ENCODE data around the gene CD6. TPM values are rescaled to one million over a fixed set of nuclear protein-coding genes. Genes with fewer than 3 reads are reported as not detected.

The CD6 gene
- total and polyA plus RNA-seq, 8 donors = 0.23 to 2.3 (median 1.0) TPM

DNA sequence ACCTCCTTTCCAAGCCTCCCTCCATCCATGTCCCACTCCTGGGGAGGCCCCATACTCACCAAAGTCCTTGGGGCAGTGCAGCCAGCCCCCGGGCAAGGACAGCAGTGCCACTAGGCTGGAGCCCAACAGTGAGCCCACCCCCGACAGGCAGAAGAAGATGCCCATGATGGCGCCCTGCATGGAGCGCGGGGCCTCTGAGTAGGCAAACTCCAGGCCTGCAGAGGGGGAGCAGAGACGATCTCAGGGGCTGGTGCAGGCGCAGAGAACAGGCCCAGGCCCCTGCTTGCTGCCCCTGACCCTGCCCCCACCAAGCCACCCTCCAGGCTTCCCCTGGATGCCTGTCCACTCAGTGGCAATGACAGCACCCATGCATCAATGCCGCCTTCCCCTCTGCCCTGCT, 33.7 kb upstream of the CD6 start:
- Histone ChIP-seq H3K4me3 (no peak overlapping the region), H3K27me3 (no peaks in the 10 kb centered on the region), H3K27ac (no peak overlapping the region), H3K36me3 (no peaks in the 10 kb centered on the region), H3K4me1 (peaks cover 0 to 3% (median 3%) of the 10 kb centered on the region in 3 donors), H3K9me3 (no peaks in the 10 kb centered on the region)
- 91 to 97% methylated on average over 8 of the region's 8 CpGs for whole genome bisulfite sequencing, 2 donors
- DNase-seq (peak in 1 of 6 donors; percentile 50), ATAC-seq (no peak), FAIRE-seq (no peak)
- intact Hi-C loops (cut with DNase I) = no loop called here
- TF ChIP-seq, protein P1, sequence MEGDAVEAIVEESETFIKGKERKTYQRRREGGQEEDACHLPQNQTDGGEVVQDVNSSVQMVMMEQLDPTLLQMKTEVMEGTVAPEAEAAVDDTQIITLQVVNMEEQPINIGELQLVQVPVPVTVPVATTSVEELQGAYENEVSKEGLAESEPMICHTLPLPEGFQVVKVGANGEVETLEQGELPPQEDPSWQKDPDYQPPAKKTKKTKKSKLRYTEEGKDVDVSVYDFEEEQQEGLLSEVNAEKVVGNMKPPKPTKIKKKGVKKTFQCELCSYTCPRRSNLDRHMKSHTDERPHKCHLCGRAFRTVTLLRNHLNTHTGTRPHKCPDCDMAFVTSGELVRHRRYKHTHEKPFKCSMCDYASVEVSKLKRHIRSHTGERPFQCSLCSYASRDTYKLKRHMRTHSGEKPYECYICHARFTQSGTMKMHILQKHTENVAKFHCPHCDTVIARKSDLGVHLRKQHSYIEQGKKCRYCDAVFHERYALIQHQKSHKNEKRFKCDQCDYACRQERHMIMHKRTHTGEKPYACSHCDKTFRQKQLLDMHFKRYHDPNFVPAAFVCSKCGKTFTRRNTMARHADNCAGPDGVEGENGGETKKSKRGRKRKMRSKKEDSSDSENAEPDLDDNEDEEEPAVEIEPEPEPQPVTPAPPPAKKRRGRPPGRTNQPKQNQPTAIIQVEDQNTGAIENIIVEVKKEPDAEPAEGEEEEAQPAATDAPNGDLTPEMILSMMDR (IDR thresholded peaks at IDR 0.05) = no peak

- Histone ChIP-seq H3K27ac (no peak overlapping the region), H3K27me3 (no peaks in the 10 kb centered on the region)
- ATAC-seq = no peak
These were observed 33.0 kb upstream of the CD6 start for GRCh38 chr11:60938500-60938899.

DNA sequence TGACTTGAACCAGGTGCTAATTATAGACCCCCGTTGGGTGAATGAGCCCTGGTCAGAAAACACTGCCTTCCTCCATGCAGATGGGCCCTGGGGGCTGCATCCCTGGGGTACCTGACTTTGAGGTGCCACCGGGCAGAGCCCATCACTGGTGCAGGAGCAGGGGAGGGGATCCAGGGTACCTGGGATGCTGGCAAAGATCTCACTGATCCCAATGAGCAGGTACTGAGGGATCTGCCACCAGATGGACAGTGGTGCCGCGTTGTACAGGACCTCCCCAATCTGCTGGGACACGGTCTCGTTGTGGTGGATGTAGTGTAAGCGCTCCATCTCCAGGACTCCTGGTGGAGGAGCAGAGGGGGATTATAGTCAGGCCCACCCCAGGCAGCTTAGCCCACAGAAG, 32.2 kb upstream of the CD6 start:
- FAIRE-seq (no peak), ATAC-seq (no peak), DNase-seq (no peak)
- Histone ChIP-seq H3K36me3 (no peaks in the 10 kb centered on the region), H3K4me1 (peaks cover 0 to 3% (median 3%) of the 10 kb centered on the region in 3 donors), H3K4me3 (no peak overlapping the region), H3K9me3 (no peaks in the 10 kb centered on the region), H3K27ac (no peak overlapping the region), H3K27me3 (no peaks in the 10 kb centered on the region)
- intact Hi-C loops (cut with DNase I) = no loop called here
- TF ChIP-seq, protein P1 (IDR thresholded peaks at IDR 0.05) = no peak
- 92 to 99% methylated on average over 7 of the region's 7 CpGs for WGBS, 2 donors

More at GRCh38 chr11:60938500-60938899, 33.0 kb upstream of the CD6 start:
- intact Hi-C loops (cut with DNase I) = no loop called here
- H3K4me1 ChIP-seq = peaks cover 0 to 3% (median 3%) of the 10 kb centered on the region in 3 donors
- FAIRE-seq (no peak), DNase-seq (no peak)
- no peaks in the 10 kb centered on the region for H3K9me3 ChIP-seq
- WGBS, 2 donors = 83 to 87% methylated on average over 9 of the region's 9 CpGs
- TF ChIP-seq, protein P1 (IDR thresholded peaks at IDR 0.05) = no peak
- no peaks in the 10 kb centered on the region for H3K36me3 ChIP-seq
- no peak overlapping the region for H3K4me3 ChIP-seq

- peak; percentile 40 to 59 (median 41) for ATAC-seq
- no peak overlapping the region for H3K27ac ChIP-seq
- no peak for DNase-seq
- no peaks in the 10 kb centered on the region for H3K9me3 ChIP-seq
- intact Hi-C loops (cut with DNase I) = no loop called here
- no peak overlapping the region for H3K4me3 ChIP-seq
- peaks cover 0 to 3% (median 3%) of the 10 kb centered on the region in 3 donors for H3K4me1 ChIP-seq
- no peaks in the 10 kb centered on the region for H3K27me3 ChIP-seq
- no peak for FAIRE-seq
- WGBS, 2 donors = 46 to 51% methylated on average over 2 of the region's 2 CpGs
- TF ChIP-seq, protein P1 (IDR thresholded peaks at IDR 0.05) = no peak
- no peaks in the 10 kb centered on the region for H3K36me3 ChIP-seq
These were observed 31.6 kb upstream of the CD6 start for GRCh38 chr11:60939855-60940254.

DNA sequence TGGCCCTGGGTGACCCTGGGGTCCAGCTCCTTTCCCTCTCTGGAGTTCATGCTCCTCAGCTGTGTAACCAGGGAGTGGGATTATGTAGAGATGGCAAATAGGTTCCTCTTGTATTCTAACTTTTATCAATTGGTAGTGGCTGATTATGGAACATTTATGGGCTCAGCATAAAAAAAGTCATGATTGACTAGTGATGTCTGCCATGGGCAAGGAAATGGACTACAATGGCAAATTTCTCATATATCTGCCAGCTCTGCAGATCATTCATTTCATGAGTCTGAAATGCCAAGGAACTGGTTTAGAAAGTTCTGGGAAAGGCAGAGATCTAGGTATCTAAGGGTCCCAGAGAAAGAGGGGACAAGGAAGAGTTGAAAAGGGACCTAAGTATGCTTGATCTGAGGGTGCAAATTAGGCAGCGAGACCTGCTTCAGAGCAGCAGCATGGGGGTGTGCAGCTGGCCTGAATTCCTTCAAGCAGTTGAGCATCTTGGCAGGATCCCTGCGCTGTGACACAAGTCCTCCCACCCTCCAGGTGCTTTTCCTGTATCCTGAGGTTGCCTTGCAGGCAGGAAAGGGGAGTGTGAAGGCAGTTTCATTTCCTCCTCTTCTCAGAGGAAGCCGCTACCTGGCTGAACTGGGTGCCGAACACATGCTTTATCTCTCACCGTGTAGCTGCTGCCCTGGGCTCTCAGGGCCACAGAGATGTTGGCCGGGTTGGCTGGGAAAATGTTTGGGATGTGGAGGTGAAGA, 29.9 kb upstream of the CD6 start:
- Histone ChIP-seq H3K27ac (no peak overlapping the region), H3K4me1 (peaks cover 0 to 3% (median 3%) of the 10 kb centered on the region in 3 donors), H3K4me3 (no peak overlapping the region), H3K9me3 (no peaks in the 10 kb centered on the region), H3K27me3 (no peaks in the 10 kb centered on the region), H3K36me3 (no peaks in the 10 kb centered on the region)
- ATAC-seq (no peak), DNase-seq (no peak), FAIRE-seq (no peak)
- intact Hi-C loops (cut with DNase I) = no loop called here
- 70 to 76% methylated on average over 6 of the region's 6 CpGs for WGBS, 2 donors
- TF ChIP-seq, protein P1 (IDR thresholded peaks at IDR 0.05) = no peak
